HepG2 (cell line): ENCODE data around the gene CDC6. TPM values are rescaled to one million over a fixed set of nuclear protein-coding genes. Genes with fewer than 3 reads are reported as not detected.
A peak's percentile ranks its signal among the peaks of the same experiment; 100 is the strongest.

Experiments
- BHLHE40 ChIP-seq: IDR thresholded peaks from 2 replicates; pipeline ENCODE4 v1.6.1; 2011; ENCODE audit warnings: low read length, improper control_type of control experiment
- CEBPG ChIP-seq: IDR thresholded peaks from 2 replicates; pipeline ENCODE4 v1.6.1; 2016
- CENPBD1 ChIP-seq: sonication (generic); formaldehyde crosslinking; IDR thresholded peaks from 2 replicates; pipeline ENCODE4 v1.8.0; 2022; ENCODE audit warnings: missing genetic modification reagents, low read depth, mild to moderate bottlenecking, borderline replicate concordance
- EP300 ChIP-seq, 3 experiments: sonication (generic) in 1 of 3; formaldehyde crosslinking in 1 of 3; IDR thresholded peaks; 2 replicates each; pipeline versions ENCODE4 v1.5.1 to v1.6.1; 2011 to 2020; ENCODE audit warnings: low read depth in 2 of 3, low read length in 2 of 3, borderline replicate concordance in 1 of 3, improper control_type of control experiment in 1 of 3, mild to moderate bottlenecking in 1 of 3, missing genetic modification reagents in 1 of 3, moderate library complexity in 1 of 3
- GATAD2A ChIP-seq: IDR thresholded peaks from 2 replicates; pipeline ENCODE4 v1.6.1; 2016
- HOXD1 ChIP-seq: sonication (generic); formaldehyde crosslinking; IDR thresholded peaks from 2 replicates; pipeline ENCODE4 v1.5.0; 2020; ENCODE audit warnings: missing genetic modification reagents
- ISL2 ChIP-seq: sonication (generic); formaldehyde crosslinking; IDR thresholded peaks from 2 replicates; pipeline ENCODE4 v1.5.0; 2020; ENCODE audit warnings: missing genetic modification reagents
- JUND ChIP-seq: sonication (generic); formaldehyde crosslinking; IDR thresholded peaks from 2 replicates; pipeline ENCODE4 v1.8.0; 2022; ENCODE audit warnings: mild to moderate bottlenecking, missing genetic modification reagents
- KDM4B ChIP-seq: sonication (generic); formaldehyde crosslinking; IDR thresholded peaks from 2 replicates; pipeline ENCODE4 v1.4.0; 2020; ENCODE audit warnings: missing genetic modification reagents
- KLF13 ChIP-seq: sonication (generic); formaldehyde crosslinking; IDR thresholded peaks from 2 replicates; pipeline ENCODE4 v1.4.0; 2020; ENCODE audit warnings: mild to moderate bottlenecking, missing genetic modification reagents
- MYPOP ChIP-seq: sonication (generic); formaldehyde crosslinking; IDR thresholded peaks from 2 replicates; pipeline ENCODE4 v1.8.1; 2023; ENCODE audit warnings: mild to moderate bottlenecking, moderate library complexity, missing genetic modification reagents
- PBX2 ChIP-seq: IDR thresholded peaks from 2 replicates; pipeline ENCODE4 v1.6.1; 2016; ENCODE audit warnings: control low read depth
- PLSCR1 ChIP-seq: sonication (generic); formaldehyde crosslinking; IDR thresholded peaks from 2 replicates; pipeline ENCODE4 v1.5.0; 2020; ENCODE audit warnings: missing genetic modification reagents, mild to moderate bottlenecking, borderline replicate concordance
- POLR2AphosphoS5 ChIP-seq: IDR thresholded peaks from 2 replicates; pipeline ENCODE4 v1.6.1; 2012; ENCODE audit warnings: low read depth, low read length
- RELA ChIP-seq: sonication (generic); formaldehyde crosslinking; IDR thresholded peaks from 2 replicates; pipeline ENCODE4 v1.4.0; 2020; ENCODE audit warnings: missing genetic modification reagents
- TBL1XR1 ChIP-seq: fragments of 150-350 bp; IDR thresholded peaks from 2 replicates; pipeline ENCODE4 v1.6.1; 2014; ENCODE audit warnings: borderline replicate concordance, low read length; ENCODE audit not compliant: partially characterized antibody
- TBX2 ChIP-seq: sonication (generic); formaldehyde crosslinking; IDR thresholded peaks from 2 replicates; pipeline ENCODE4 v1.5.0; 2020; ENCODE audit warnings: missing genetic modification reagents, mild to moderate bottlenecking, borderline replicate concordance
- TEAD3 ChIP-seq: optimal IDR thresholded peaks from 2 replicates; pipeline ENCODE3; 2016; ENCODE audit warnings: borderline replicate concordance
- TGIF2 ChIP-seq: IDR thresholded peaks from 2 replicates; pipeline ENCODE4 v1.6.1; 2016; ENCODE audit warnings: control low read depth, missing compliant biosample characterization
- ZBTB2 ChIP-seq: sonication (generic); formaldehyde crosslinking; IDR thresholded peaks from 2 replicates; pipeline ENCODE4 v1.8.0; 2022; ENCODE audit warnings: low read depth, missing genetic modification reagents
- ZNF143 ChIP-seq: sonication (generic); formaldehyde crosslinking; IDR thresholded peaks from 2 replicates; pipeline ENCODE4 v1.4.0; 2020; ENCODE audit warnings: missing genetic modification reagents
- ZNF224 ChIP-seq: sonication (generic); formaldehyde crosslinking; IDR thresholded peaks from 2 replicates; pipeline ENCODE4 v1.5.0; 2020; ENCODE audit warnings: mild to moderate bottlenecking, missing genetic modification reagents
- ZNF256 ChIP-seq: sonication (generic); formaldehyde crosslinking; conservative IDR thresholded peaks from 2 replicates; pipeline ENCODE4 v1.4.0; 2020; ENCODE audit warnings: missing genetic modification reagents
- ZNF329 ChIP-seq: sonication (generic); formaldehyde crosslinking; IDR thresholded peaks from 2 replicates; pipeline ENCODE4 v1.9.0; 2021; ENCODE audit warnings: low read depth, mild to moderate bottlenecking, missing genetic modification reagents
- ZNF343 ChIP-seq: sonication (generic); formaldehyde crosslinking; IDR thresholded peaks from 2 replicates; pipeline ENCODE4 v1.4.0; 2020; ENCODE audit warnings: mild to moderate bottlenecking, missing genetic modification reagents
- polyA plus RNA-seq, 8 experiments: library from polyadenylated mRNA; depleted of rRNA in 3 of 8; stranded (reverse) in 7 of 8; unstranded in 1 of 8; fragments of >200 nt; fragmentation: Illumina TruSeq in 4 of 8; extraction: Trizol in 4 of 8; gene quantifications; 2 replicates each; pipeline versions ENCODE4 v1.2.1 to v1.2.3, GENCODE V29; 2011 to 2016; ENCODE audit warnings: low read depth in 4 of 8, missing spikeins in 1 of 8, mixed read lengths in 1 of 8; ENCODE audit not compliant: insufficient read depth in 1 of 8
- total RNA-seq, 5 experiments: library from RNA; depleted of rRNA; stranded (reverse); fragments of >200 nt; fragmentation: Illumina TruSeq; extraction: Trizol; gene quantifications; 2 replicates each; pipeline ENCODE4 v1.2.3, GENCODE V29; 2016; ENCODE audit warnings: low read depth in 1 of 5
- TF ChIP-seq, protein P1 (sequence below): sonication (generic); formaldehyde crosslinking; IDR thresholded peaks from 2 replicates; pipeline ENCODE4 v1.8.0; 2022; ENCODE audit warnings: missing genetic modification reagents, mild to moderate bottlenecking, borderline replicate concordance

CDC6 gene
- total and polyA plus RNA-seq, 2 of the 13 experiments (the other 11 are each of a cell fraction or from before 2014, with no cell fraction given) = 17.4 to 114 TPM

DNA sequence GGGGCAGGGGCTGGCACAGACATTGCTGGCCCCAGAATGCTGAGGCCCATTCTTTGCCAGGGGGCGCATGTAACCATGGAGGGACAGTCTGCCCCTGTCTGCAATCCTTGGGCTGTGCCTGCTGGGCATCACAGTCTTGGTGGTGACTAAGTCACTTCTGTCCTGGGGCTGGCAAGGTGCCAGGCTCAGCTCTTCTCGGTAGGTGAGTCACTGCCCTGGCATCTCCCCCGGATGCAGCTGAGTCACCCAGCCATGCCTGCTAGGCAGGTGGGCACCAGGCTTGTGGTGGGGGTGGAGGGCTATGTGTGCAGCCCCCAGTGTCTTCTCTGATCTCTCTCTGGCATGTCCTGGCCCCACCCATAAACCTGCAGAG lies 26.9 kb downstream of the CDC6 start (continued):
- TF ChIP-seq CENPBD1 (CRISPR knock-in tag) = no peak
- no peak for TF ChIP-seq MYPOP (CRISPR knock-in tag)
- no peak for TF ChIP-seq ZNF343
- no peak for TF ChIP-seq TGIF2
- TF ChIP-seq ZBTB2 (CRISPR knock-in tag) = no peak
- TF ChIP-seq CEBPG = no peak
- no peak for TF ChIP-seq ZNF143 (CRISPR knock-in tag)
- TF ChIP-seq POLR2AphosphoS5 = no peak
- TF ChIP-seq PLSCR1 (CRISPR knock-in tag) = no peak
- no peak for TF ChIP-seq RELA (CRISPR knock-in tag)
- TF ChIP-seq PBX2 (CRISPR knock-in tag) = no peak
- TF ChIP-seq ZNF224 (CRISPR knock-in tag) = no peak
- peak; percentile 76 for TF ChIP-seq TEAD3 (CRISPR knock-in tag)
- no peak for TF ChIP-seq KDM4B (CRISPR knock-in tag)
- TF ChIP-seq EP300 (IDR thresholded peaks at IDR 0.05; ENCODE audit: low read depth in 2 of 2, low read length in 2 of 2) = peak in 1 of 2 experiments; percentile 19; a peak in 1 of 4 replicates
- no peak; the same call in 1 of the 2 replicates for TF ChIP-seq EP300 (CRISPR knock-in tag; IDR thresholded peaks at IDR 0.05; ENCODE audit: borderline replicate concordance)
- TF ChIP-seq ZNF256 (CRISPR knock-in tag) = no peak
- TF ChIP-seq ISL2 (CRISPR knock-in tag) = no peak
- TF ChIP-seq KLF13 (CRISPR knock-in tag) = no peak
- TF ChIP-seq TBL1XR1 = no peak
- TF ChIP-seq BHLHE40 = no peak
- TF ChIP-seq GATAD2A (CRISPR knock-in tag) = peak; percentile 46; the same call in 1 of the 2 replicates
- peak; percentile 59; the same call in 1 of the 2 replicates for TF ChIP-seq JUND
- no peak for TF ChIP-seq ZNF329 (CRISPR knock-in tag)
- TF ChIP-seq TBX2 = no peak
- no peak for TF ChIP-seq HOXD1 (CRISPR knock-in tag)
- TF ChIP-seq, protein P1, sequence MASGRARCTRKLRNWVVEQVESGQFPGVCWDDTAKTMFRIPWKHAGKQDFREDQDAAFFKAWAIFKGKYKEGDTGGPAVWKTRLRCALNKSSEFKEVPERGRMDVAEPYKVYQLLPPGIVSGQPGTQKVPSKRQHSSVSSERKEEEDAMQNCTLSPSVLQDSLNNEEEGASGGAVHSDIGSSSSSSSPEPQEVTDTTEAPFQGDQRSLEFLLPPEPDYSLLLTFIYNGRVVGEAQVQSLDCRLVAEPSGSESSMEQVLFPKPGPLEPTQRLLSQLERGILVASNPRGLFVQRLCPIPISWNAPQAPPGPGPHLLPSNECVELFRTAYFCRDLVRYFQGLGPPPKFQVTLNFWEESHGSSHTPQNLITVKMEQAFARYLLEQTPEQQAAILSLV = no peak
